B cell (primary cell): Measurements from ENCODE around the gene ZG16. TPM values are rescaled to one million over a fixed set of nuclear protein-coding genes. Genes with fewer than 3 reads are reported as not detected.
A peak's percentile ranks its signal among the peaks of the same experiment; 100 is the strongest.
"Not testable (repeated sequence)": the region's sequence is repeated elsewhere in the genome, so short reads cannot be mapped to it uniquely, and the experiment has no call there.

Experiments used
- ATAC-seq: fragments of 200-7000 bp; cut with Tn5 transposase; one replicate; pipeline ENCODE4 v1.10.0; 2021; ENCODE audit warnings: low read depth, mild to moderate bottlenecking, moderate number of reproducible peaks, moderate library complexity
- CTCF ChIA-PET: fragments of 350-600 bp; sonication (Branson Sonifier 250); formaldehyde crosslinking; loops from one replicate; lab custom pipeline; 2021; ENCODE audit warnings: antibody characterized with exemption, inconsistent platforms; lab: Charles Lee
- POLR2A ChIA-PET: fragments of 350-600 bp; sonication (Branson Sonifier 250); formaldehyde crosslinking; loops from one replicate; lab custom pipeline; 2021; ENCODE audit warnings: antibody characterized with exemption; lab: Charles Lee
- DNase-seq: peaks from one replicate; pipeline ENCODE4 v3.0.0; 2013
- H2AFZ ChIP-seq: 2 replicates; pipeline ENCODE4 v1.6.1; 2012; ENCODE audit warnings: mild to moderate bottlenecking, low read depth, low read length; ENCODE audit not compliant: insufficient read depth, poor library complexity, severe bottlenecking
- H3K27ac ChIP-seq, 2 donors: 1 replicate in 1 of 2; 2 replicates in 1 of 2; pipeline ENCODE4 v1.5.1; 2012 to 2013; ENCODE audit warnings: low read length in 2 of 2, mild to moderate bottlenecking in 2 of 2, moderate library complexity in 1 of 2
- H3K27me3 ChIP-seq, 4 experiments: fragments of 200-600 bp in 1 of 4; sonication (generic) in 1 of 4; replicated peaks in 1 of 4; 1 replicate in 2 of 4; 2 replicates in 2 of 4; pipeline versions ENCODE4 v1.6.1 to v1.7.0; 2013 to 2016; ENCODE audit warnings: low read length in 3 of 4, mild to moderate bottlenecking in 2 of 4, mixed read lengths in 1 of 4, moderate library complexity in 1 of 4; ENCODE audit not compliant: insufficient read depth in 4 of 4, control insufficient read depth in 3 of 4; ENCODE audit errors: control extremely low read depth in 1 of 4
- H3K36me3 ChIP-seq, 2 experiments: replicated peaks in 1 of 2; 1 replicate in 1 of 2; 2 replicates in 1 of 2; pipeline versions ENCODE4 v1.6.1 to v1.7.1; 2013; ENCODE audit warnings: low read length in 1 of 2; ENCODE audit not compliant: insufficient read depth in 2 of 2, control insufficient read depth in 1 of 2; ENCODE audit errors: control extremely low read depth in 1 of 2, extremely low read depth in 1 of 2
- H3K4me1 ChIP-seq, 2 donors: fragments of 200-600 bp in 1 of 2; sonication (generic) in 1 of 2; 1 replicate in 1 of 2; 2 replicates in 1 of 2; pipeline versions ENCODE4 v1.5.1 to v1.6.1; 2013 to 2017; ENCODE audit warnings: low read length in 2 of 2; ENCODE audit not compliant: control insufficient read depth in 2 of 2, insufficient read depth in 2 of 2
- H3K4me2 ChIP-seq: replicated peaks from 2 replicates; pipeline ENCODE3; 2012; ENCODE audit warnings: mild to moderate bottlenecking, low read depth, low read length; ENCODE audit not compliant: poor library complexity, severe bottlenecking
- H3K4me3 ChIP-seq, 5 experiments: fragments of 200-600 bp in 1 of 5; sonication (generic) in 1 of 5; 1 replicate in 3 of 5; 2 replicates in 2 of 5; pipeline versions ENCODE4 v1.5.1 to v1.7.0; 2011 to 2016; ENCODE audit warnings: low read length in 4 of 5, mild to moderate bottlenecking in 4 of 5, low read depth in 2 of 5, control low read depth in 1 of 5, moderate library complexity in 1 of 5; ENCODE audit not compliant: insufficient read depth in 1 of 5; ENCODE audit errors: control extremely low read depth in 1 of 5, extremely low read depth in 1 of 5
- H3K79me2 ChIP-seq: fragments of 200-600 bp; sonication (generic); one replicate; pipeline ENCODE4 v1.6.0; 2016; ENCODE audit warnings: low read length; ENCODE audit not compliant: control insufficient read depth, insufficient read depth
- H3K9ac ChIP-seq: fragments of 200-600 bp; sonication (generic); 2 replicates; pipeline ENCODE4 v1.6.1; 2017; ENCODE audit warnings: mild to moderate bottlenecking, low read length, moderate library complexity
- H3K9me3 ChIP-seq, 3 donors: one replicate each; pipeline versions ENCODE4 v1.6.1 to v1.7.1; 2013; ENCODE audit warnings: low read length in 2 of 3; ENCODE audit not compliant: control insufficient read depth in 2 of 3, insufficient read depth in 1 of 3; ENCODE audit errors: control extremely low read depth in 1 of 3
- H4K20me1 ChIP-seq: 2 replicates; pipeline ENCODE4 v1.6.0; 2012; ENCODE audit warnings: mild to moderate bottlenecking, low read length; ENCODE audit not compliant: insufficient read depth, control insufficient read depth, poor library complexity, severe bottlenecking
- H3K27ac Mint-ChIP-seq: one replicate; pipeline ENCODE4 v1.8.0; 2021; ENCODE audit warnings: mixed read lengths
- H3K27me3 Mint-ChIP-seq: one replicate; pipeline ENCODE4 v1.8.0; 2021; ENCODE audit warnings: mixed read lengths
- H3K4me1 Mint-ChIP-seq: one replicate; pipeline ENCODE4 v1.8.0; 2021; ENCODE audit warnings: mixed read lengths
- H3K4me3 Mint-ChIP-seq: one replicate; pipeline ENCODE4 v1.8.0; 2021; ENCODE audit warnings: mixed read lengths
- H3K9me3 Mint-ChIP-seq: one replicate; pipeline ENCODE4 v1.8.0; 2022; ENCODE audit warnings: mixed read lengths; ENCODE audit not compliant: insufficient read depth
- EZH2 ChIP-seq: IDR thresholded peaks from 2 replicates; pipeline ENCODE4 v1.6.1; 2012; ENCODE audit warnings: borderline replicate concordance, low read depth, mild to moderate bottlenecking, moderate library complexity, low read length; ENCODE audit not compliant: insufficient read depth, poor library complexity, severe bottlenecking
- WGBS: methylation state at CpG from one replicate; pipeline ENCODE4 v1.1.5; 2013; ENCODE audit warnings: missing lambda C conversion rate; ENCODE audit not compliant: insufficient coverage; 5-methylcytosine and 5-hydroxymethylcytosine counted together
- intact Hi-C: fragments of 100-400 bp; cut with micrococcal nuclease; formaldehyde crosslinking; loops from one replicate; pipeline ENCODE4 v1.10.0; 2022
- polyA plus RNA-seq: library from polyadenylated mRNA; depleted of rRNA; stranded (reverse); fragments of >200 nt; gene quantifications from 2 replicates; pipeline ENCODE4 v1.2.3, GENCODE V29; 2012
- total RNA-seq, 2 donors: library from RNA; stranded (reverse); fragments of 120-200 nt in 1 of 2; gene quantifications; 1 replicate in 1 of 2; 2 replicates in 1 of 2; pipeline versions ENCODE4 v1.2.3 to v1.2.4, GENCODE V29; 2013 to 2022
- TF ChIP-seq, protein P1 (sequence below): fragments of 200-600 bp; IDR thresholded peaks from one replicate; pipeline ENCODE4 v1.8.0; 2022; ENCODE audit warnings: antibody characterized with exemption, mild to moderate bottlenecking

The ZG16 gene
- total and polyA plus RNA-seq, 2 donors (not counting 1 experiment from before 2014, with no cell fraction given): 0.06 TPM; not detected in 1

DNA sequence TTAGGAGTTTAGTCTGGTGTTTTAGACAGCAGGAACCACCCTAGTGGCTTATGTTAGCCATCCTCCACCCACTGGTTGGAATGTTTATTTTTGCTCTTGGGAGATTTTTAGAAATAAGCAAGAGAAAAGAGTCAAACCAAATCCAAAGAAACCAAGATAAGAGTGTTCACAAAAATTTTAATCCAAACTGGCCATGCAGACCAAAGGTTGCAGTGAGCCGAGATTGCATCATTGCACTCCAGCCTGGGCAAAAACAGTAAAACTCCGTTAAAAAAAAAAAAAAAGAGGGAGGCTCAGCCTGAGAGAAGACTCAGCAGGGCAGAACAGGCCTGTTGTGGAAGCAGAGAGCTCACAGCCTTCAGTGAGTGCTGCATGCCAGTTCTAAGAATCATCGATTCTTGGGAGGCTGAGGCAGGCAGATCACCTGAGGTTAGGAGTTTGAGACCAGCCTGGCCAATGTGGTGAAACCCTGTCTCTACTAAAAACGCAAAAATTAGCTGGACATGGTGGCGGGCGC is 20.0 kb upstream of the ZG16 start:
- no peak overlapping the region for H3K4me2 ChIP-seq
- whole genome bisulfite sequencing: 99% methylated on average over 6 of the region's 6 CpGs
- H3K27me3 Mint-ChIP-seq: no peaks in the 10 kb centered on the region
- peak overlapping the region; percentile 41 for H3K27ac Mint-ChIP-seq
- POLR2A ChIA-PET: interaction anchor here (0.7 kb wide), 3 partner anchors 28 to 76 kb away, joined by 3 to 4 read pairs (median 3); no protein-coding TSS in a partner anchor
- H2AFZ ChIP-seq: no peak overlapping the region
- no peak for DNase-seq
- no peak overlapping the region for H3K27ac ChIP-seq
- ATAC-seq: no peak
- H4K20me1 ChIP-seq: no peaks in the 10 kb centered on the region
- no peak overlapping the region for H3K4me3 Mint-ChIP-seq
- H3K9me3 ChIP-seq: peaks cover 0 to 1% (median 0%) of the 10 kb centered on the region in 3 donors
- H3K27me3 ChIP-seq: no peaks in the 10 kb centered on the region
- no peaks in the 10 kb centered on the region for H3K79me2 ChIP-seq
- H3K4me1 Mint-ChIP-seq: peaks cover 15% of the 10 kb centered on the region
- peaks cover 10 to 30% of the 10 kb centered on the region in 2 donors for H3K4me1 ChIP-seq
- H3K4me3 ChIP-seq: no peak overlapping the region
- CTCF ChIA-PET: interaction anchor here (1.0 kb wide), 2 partner anchors 10 to 27 kb away, joined by 3 to 5 read pairs; no protein-coding TSS in a partner anchor
- no peak for TF ChIP-seq EZH2
- TF ChIP-seq, protein P1, sequence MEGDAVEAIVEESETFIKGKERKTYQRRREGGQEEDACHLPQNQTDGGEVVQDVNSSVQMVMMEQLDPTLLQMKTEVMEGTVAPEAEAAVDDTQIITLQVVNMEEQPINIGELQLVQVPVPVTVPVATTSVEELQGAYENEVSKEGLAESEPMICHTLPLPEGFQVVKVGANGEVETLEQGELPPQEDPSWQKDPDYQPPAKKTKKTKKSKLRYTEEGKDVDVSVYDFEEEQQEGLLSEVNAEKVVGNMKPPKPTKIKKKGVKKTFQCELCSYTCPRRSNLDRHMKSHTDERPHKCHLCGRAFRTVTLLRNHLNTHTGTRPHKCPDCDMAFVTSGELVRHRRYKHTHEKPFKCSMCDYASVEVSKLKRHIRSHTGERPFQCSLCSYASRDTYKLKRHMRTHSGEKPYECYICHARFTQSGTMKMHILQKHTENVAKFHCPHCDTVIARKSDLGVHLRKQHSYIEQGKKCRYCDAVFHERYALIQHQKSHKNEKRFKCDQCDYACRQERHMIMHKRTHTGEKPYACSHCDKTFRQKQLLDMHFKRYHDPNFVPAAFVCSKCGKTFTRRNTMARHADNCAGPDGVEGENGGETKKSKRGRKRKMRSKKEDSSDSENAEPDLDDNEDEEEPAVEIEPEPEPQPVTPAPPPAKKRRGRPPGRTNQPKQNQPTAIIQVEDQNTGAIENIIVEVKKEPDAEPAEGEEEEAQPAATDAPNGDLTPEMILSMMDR: no peak
- H3K36me3 ChIP-seq: no peaks in the 10 kb centered on the region
- intact Hi-C loops: no loop called here
- H3K9me3 Mint-ChIP-seq: no peaks in the 10 kb centered on the region
- no peak overlapping the region for H3K9ac ChIP-seq

DNA sequence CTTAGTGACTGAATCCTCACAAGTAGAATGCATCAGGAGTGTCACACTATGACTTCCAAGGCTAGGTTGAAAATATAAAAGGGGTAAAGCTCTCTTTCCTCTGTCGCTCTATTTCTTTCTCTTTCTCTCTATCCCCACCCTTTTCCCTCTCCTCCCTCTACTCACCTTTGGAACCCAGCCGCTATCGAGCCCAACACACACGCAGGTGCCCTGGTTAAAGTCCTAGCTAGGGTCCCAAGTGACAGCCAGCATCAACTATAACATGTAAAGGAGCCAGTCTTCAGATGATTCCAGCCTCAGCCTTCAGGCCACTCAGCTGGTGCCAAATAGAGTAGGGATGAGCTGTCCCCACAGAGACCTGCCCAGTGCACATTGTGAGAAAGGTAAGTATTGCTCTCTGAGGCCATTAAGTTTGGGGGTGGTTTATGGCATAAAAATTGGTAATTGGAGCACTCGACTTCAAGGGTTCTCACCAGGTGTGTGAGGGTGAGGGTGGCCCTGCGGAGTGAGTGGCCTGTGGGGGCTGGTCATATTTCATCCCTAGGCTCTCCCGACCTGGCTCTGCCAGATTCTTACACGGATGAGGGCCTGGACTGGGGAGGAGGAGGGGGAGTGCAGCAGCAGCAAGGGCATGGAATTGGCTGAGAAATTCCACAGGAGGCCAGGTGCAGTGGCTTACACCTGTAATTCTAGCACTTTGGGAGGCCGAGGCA is 17.3 kb upstream of the ZG16 start:
- POLR2A ChIA-PET: no interaction called here
- Histone ChIP-seq H3K79me2 (no peaks in the 10 kb centered on the region), H3K4me2 (no peak overlapping the region), H3K27ac (no peak overlapping the region), H3K9me3 (no peaks in the 10 kb centered on the region), H3K4me3 (no peak overlapping the region), H3K36me3 (no peaks in the 10 kb centered on the region), H3K4me1 (peaks cover 3 to 13% of the 10 kb centered on the region in 2 donors), H3K9ac (no peak overlapping the region), H2AFZ (no peak overlapping the region), H4K20me1 (no peaks in the 10 kb centered on the region), H3K27me3 (no peaks in the 10 kb centered on the region)
- intact Hi-C loops: no loop called here
- Mint-ChIP-seq H3K4me3 (no peak overlapping the region), H3K9me3 (no peaks in the 10 kb centered on the region), H3K27me3 (no peaks in the 10 kb centered on the region), H3K27ac (no peak overlapping the region), H3K4me1 (peaks cover 7% of the 10 kb centered on the region)
- DNase-seq (no peak), ATAC-seq (no peak)
- 95% methylated on average over 8 of the region's 9 CpGs for WGBS
- TF ChIP-seq, protein P1: no peak
- no peak for TF ChIP-seq EZH2
- CTCF ChIA-PET: interaction anchor here (1.3 kb wide), 1 partner anchor 60 kb away, joined by 3 read pairs; no protein-coding TSS in a partner anchor

DNA sequence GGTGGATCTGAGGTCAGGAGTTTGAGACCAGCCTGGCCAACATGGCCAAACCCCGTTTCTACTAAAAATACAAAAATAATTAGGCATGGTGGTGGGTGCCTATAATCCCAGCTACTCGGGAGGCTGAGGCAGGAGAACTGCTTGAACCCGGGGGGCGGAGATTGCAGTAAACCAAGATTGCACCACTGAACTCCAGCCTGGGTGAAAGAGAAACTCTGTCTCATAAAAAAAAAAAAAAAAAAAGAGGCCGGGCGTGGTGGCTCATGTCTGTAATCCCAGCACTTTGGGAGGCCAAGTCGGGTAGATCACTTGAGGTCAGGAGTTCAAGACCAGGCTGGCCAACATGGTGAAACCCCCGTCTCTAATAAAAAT is 16.8 kb upstream of the ZG16 start:
- 93% methylated on average over 4 of the region's 8 CpGs for WGBS
- H3K4me1 Mint-ChIP-seq, ATAC-seq: not testable (repeated sequence)

More for the DNA sequence above, 16.8 kb upstream of the ZG16 start:
- H3K36me3 ChIP-seq, H3K4me3 Mint-ChIP-seq, H3K27me3 ChIP-seq, H3K27me3 Mint-ChIP-seq, H3K4me3 ChIP-seq, H3K9me3 Mint-ChIP-seq, H4K20me1 ChIP-seq, H3K79me2 ChIP-seq, H3K27ac ChIP-seq, H3K9me3 ChIP-seq, DNase-seq, H3K9ac ChIP-seq, CTCF ChIA-PET, H3K4me1 ChIP-seq, POLR2A ChIA-PET, intact Hi-C loops, H2AFZ ChIP-seq, H3K27ac Mint-ChIP-seq, H3K4me2 ChIP-seq: not testable (repeated sequence)
